Loucy (cell line): ENCODE results near the gene ZNF705A.
"Not testable (repeated sequence)": the region's sequence is repeated elsewhere in the genome, so short reads cannot be mapped to it uniquely, and the experiment has no call there.

ENCODE experiments used
- CTCF ChIP-seq: fragments of 200-600 bp; sonication (generic); conservative IDR thresholded peaks from 2 replicates; pipeline ENCODE4 v1.5.1; 2014; ENCODE audit warnings: mild to moderate bottlenecking, antibody characterized with exemption, low read length
- EZH2phosphoT487 ChIP-seq: fragments of 200-600 bp; IDR thresholded peaks from 2 replicates; pipeline ENCODE4 v1.6.1; 2018; ENCODE audit warnings: antibody characterized with exemption, mild to moderate bottlenecking, moderate library complexity, borderline replicate concordance

GRCh38 chr12:8223646-8224045, 66.8 kb downstream of the ZNF705A start:
- not testable (repeated sequence) for TF ChIP-seq CTCF, EZH2phosphoT487
